Gastroesophageal sphincter (tissue), 3 donors: ENCODE measurements around the gene HS6ST2.

Source experiments
- CTCF ChIP-seq, 4 experiments: fragments of 200-600 bp in 2 of 4; fragments of 450-650 bp in 2 of 4; sonication (generic) in 1 of 4; IDR thresholded peaks; one replicate each; pipeline ENCODE4 v1.5.1; 2017 to 2019; ENCODE audit warnings: antibody characterized with exemption in 4 of 4, mild to moderate bottlenecking in 2 of 4, moderate library complexity in 2 of 4
- POLR2AphosphoS5 ChIP-seq: sonication (generic); formaldehyde crosslinking; IDR thresholded peaks from one replicate; pipeline ENCODE4 v1.6.1; 2017; ENCODE audit warnings: antibody characterized with exemption

GRCh38 chrX:132763528-132763927 lies 194.9 kb downstream of the HS6ST2 start:
- TF ChIP-seq POLR2AphosphoS5 (no peak), CTCF (IDR thresholded peaks at IDR 0.05) (no peak)
